NCI-H82 treated with DMSO at 0.1 percent for 48 hours (cell line): Measurements from ENCODE around the gene CCDC192.
"Not testable (repeated sequence)": the region's sequence is repeated elsewhere in the genome, so short reads cannot be mapped to it uniquely, and the experiment has no call there.

Experiments
- DNase-seq: peaks from one replicate; lab custom pipeline; 2025; ENCODE audit not compliant: unreplicated experiment; lab: John Stamatoyannopoulos, UW

CCDC192 gene

DNA sequence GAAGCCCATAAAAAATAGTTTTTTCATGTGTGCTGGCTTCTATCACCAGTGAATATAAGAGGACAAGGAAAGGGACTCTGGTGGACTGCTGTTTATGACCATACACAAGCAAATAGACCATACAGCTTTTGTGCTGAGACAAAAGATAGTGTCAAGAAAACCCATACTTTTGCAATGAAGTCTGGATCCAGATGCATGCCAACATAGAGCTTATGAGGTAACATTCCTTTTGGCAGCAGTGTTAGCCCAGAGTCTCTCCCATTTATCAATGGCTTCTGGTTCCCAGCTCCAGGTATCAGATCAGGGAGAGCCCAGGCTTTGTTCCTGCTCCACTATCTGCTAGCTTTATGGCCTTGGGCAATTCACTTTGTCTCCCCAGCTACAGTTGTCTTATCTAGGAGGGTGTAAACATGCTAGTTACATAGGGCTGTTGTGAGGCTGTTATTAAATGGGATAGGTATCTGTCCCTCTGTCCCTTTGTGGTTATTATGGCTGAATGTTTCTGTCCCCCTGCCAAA lies 55.6 kb downstream of the CCDC192 start:
- DNase-seq = no peak

DNA sequence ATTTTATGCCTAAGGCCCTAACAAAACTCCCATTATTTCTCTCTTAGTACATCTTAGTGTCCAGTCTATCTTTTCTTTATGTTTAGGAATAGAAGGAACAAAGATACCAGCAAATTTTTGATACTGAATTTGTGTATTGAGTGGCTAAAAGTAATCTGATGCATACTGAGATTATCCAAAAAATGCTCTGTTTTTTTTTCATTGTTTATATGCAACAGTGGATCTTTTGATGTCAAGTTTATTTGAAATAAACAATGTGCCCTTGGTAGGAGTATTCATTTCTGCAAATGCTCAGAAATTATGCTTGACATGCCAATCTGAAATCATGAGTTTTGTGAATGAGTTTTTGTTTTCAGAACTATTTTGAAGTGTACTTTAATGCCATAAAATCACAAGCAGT lies 58.7 kb downstream of the CCDC192 start:
- DNase-seq = no peak

GRCh38 chr5:127762412-127762811 lies 59.2 kb downstream of the CCDC192 start:
- DNase-seq = no peak

GRCh38 chr5:127766676-127767335 lies 63.6 kb downstream of the CCDC192 start:
- no peak for DNase-seq

DNA sequence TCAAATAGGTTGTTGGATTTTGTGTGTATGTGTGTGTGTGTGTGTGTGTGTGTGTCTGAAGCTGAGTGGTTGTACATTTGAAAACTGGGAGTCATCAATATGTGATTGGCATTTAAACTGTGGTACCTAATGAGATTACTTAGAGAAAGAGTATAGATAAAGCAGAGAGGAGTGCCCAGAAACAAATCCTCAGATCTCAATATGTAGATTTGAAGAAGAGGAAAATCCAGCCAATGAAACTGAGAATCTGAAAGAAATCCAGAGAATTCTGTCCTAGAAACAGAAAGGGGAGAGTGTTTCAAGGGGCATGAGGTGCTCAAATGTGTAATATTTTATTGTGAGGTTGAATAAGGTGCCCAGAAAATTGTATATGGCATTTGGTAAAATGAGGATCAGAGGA lies 66.2 kb downstream of the CCDC192 start:
- DNase-seq = no peak

DNA sequence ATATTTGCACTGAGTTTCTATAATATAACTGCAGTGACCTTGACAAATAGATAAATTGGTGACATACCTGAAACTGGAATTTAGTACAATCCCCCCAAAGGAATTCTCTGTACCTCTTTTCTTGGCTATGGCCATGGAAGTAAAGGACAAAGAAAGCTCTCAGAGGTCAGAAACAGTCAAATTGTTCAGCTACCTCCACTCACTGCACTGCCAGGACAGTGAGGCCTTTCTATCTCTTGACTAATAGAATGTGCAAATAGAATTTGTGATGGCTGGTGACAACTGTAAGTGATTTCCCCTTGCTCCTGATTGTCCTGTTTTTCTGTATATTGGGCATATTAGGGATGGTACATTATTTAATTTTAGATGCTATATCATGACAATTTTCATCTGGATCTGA lies 67.1 kb downstream of the CCDC192 start:
- no peak for DNase-seq

GRCh38 chr5:127772531-127772930 lies 69.3 kb downstream of the CCDC192 start:
- no peak for DNase-seq

DNA sequence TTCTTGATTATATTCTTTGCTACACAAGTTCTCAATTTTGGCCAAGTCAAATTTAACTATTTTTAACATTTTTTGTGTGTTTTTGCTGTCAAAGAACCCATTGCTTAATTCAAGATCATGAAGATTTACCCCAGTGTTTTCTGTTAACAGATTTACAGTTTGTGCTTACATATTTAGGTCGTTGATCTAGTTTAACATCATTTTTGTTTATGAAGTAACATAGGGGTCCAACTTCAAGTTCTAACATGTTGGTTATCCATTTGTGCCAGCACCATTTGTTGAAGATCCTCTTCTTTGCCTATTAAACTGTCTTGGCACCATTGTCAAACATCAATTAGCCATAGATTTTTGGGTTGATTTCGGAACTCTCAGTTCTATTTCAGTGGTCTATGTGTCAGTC lies 71.0 kb downstream of the CCDC192 start:
- DNase-seq = no peak

- DNase-seq = no peak
Measured at GRCh38 chr5:127776477-127776876, 73.3 kb downstream of the CCDC192 start.

- no peak for DNase-seq
Measured at GRCh38 chr5:127777957-127778356, 74.8 kb downstream of the CCDC192 start.

DNA sequence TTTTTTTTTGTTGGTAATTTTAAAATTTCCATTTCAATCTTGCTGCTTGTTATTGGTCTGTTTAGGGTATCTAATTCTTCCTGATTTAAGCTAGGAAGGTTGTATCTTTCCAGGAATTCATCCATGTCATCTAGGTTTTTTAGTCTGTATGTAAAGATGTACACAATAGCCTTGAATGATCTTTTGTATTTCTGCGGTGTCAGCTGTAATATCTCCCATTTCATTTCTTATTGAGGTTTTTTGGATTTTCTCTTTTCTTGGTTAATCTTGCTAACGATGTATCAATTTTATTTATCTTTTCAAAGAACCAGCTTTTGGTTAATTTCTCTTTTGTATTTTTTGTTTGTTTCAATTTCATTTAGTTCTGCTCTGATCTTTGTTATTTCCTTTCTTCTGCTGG lies 79.3 kb downstream of the CCDC192 start:
- DNase-seq = not testable (repeated sequence)

DNA sequence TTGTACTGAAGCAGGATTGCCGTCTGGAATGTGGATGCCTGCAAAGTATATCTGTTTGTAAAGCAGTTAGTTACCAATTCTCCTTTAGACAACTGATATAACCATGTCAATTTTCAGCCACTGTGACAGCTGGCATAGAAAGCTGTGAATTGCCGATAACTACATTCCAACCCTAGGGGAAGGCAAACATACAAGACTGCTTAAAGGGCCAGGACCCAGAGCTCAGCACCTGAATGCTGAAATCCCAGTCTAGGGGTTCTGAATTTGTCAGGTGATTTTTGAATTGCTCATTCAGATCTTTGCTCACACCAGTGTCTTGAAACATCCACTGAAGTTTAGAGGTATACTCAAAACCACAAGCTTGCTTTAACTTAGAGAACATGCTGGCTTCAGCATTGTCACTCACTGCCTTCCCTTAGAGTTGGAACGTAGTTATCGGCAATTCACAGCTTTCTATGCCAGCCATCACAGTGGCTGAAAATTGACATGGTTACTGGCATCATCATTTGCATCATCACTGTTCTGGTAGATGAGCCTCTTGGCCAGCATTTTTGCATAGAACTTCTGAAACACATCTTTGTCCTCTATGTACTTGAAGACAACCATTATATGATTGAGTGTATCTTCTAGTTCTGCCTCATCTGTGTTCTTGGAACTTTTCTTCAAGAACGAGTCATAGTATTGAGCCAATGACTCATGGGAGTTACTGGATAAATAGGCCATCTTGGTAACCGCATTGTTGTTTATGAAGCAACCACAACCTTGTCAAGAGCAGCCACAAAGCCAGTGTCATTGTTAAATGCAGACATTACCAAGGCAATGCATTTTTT lies 82.1 kb downstream of the CCDC192 start:
- no peak for DNase-seq

DNA sequence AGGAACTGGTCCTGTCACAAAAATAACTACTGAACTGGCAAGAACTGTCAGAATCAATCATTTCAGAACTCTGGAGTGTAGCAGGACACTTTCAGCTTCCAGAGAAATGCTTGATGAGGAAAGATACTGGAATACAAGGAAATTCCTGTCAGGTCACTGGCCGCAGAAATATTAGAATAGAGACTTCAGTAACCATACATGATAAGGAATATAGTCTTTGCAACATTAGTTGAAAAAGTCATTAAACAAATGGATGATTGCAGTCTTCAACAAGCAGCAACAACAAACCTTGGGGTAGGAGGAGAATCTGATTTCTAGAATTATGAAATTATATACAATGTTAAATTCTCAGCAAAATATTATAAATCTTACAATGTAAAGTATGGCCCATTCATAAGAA lies 88.2 kb downstream of the CCDC192 start:
- no peak for DNase-seq

- not testable (repeated sequence) for DNase-seq
Measured at GRCh38 chr5:127791908-127792307, 88.7 kb downstream of the CCDC192 start.

DNA sequence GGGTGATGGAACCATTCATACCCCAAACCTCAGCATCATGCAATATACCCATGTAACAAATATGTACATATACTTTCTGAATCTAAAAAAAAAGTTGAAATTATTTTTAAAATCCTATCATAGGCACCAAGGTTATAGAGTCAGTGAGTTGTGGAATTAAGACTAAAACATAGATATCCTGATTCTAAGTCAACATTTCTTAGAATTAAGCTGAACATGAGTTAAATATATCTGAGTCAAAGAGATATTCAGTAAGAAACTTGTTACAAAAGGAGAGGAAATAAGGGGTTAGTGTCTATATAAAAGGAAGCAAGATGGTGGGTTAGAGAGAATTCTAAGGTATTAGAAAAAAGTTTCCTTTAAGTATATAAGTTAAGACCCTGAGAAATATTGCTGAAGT lies 89.9 kb downstream of the CCDC192 start:
- DNase-seq = no peak

GRCh38 chr5:127793879-127794278 lies 90.7 kb downstream of the CCDC192 start:
- no peak for DNase-seq

DNA sequence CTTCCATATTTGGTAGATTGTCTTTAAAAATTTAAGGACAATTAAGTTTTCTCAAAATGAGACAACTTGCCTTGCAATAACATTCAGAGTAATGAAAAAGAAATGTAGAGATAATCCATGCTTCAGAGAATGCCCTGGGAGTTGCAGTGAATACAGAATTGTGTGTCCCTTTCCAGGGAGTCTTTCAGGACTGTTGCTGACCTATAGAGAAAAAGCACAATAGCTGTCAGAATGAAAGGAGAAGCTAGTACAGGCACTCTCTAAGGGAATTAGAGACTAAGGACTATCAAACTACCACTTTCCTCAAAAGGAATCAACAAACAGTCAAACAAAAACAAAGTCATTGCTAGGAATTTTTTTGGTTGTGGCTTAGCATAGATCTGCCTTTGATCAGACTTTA lies 93.0 kb downstream of the CCDC192 start:
- DNase-seq = no peak

DNA sequence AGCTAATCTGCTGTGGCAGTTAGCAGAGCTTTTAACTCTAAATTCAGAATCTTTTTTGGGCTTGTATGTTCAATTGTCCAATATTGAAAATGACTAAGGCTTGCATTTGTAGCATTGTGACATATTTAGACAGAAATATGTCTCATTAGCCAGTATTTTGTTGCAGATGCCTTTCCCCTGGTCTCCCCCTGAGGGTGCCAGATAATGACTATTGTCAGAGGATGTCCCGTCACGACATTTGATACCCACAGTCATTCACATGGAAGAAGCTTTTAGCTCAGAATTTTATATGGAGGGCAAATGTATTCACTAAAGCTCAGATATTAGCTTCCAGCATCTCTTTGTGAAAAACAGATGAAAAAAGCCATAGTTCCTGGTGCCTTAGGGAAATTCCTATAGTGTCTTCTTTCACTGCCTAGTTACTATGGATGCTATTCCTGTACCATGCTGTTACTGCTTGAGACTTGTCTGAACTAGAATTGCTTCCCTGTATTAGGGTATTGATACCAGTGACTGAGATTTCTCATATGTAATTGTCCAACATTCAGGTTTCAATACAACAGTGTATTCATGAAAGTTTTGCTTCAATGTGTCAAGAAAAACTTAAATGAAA lies 96.2 kb downstream of the CCDC192 start:
- no peak for DNase-seq

- no peak for DNase-seq
Measured at GRCh38 chr5:127801751-127802476, 98.7 kb downstream of the CCDC192 start.

DNA sequence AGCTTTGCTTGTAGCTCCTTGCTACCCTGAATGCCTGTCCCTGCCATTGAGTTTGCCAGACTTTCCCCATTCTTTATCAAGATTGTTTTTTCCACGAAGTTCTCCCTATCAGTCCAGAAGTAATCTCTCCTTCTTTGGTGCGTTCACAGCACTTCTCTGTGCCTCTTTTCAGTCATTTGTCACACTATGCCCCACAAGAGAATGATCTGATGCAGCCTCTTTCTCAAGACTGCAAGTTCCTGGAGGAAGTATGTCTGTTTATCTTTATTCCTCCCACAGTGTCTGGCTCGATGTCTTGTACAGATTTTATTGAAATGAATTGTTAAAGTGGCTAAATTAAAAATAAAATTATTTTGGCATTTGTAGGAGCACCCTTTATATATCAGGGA lies 99.3 kb downstream of the CCDC192 start:
- no peak for DNase-seq

DNA sequence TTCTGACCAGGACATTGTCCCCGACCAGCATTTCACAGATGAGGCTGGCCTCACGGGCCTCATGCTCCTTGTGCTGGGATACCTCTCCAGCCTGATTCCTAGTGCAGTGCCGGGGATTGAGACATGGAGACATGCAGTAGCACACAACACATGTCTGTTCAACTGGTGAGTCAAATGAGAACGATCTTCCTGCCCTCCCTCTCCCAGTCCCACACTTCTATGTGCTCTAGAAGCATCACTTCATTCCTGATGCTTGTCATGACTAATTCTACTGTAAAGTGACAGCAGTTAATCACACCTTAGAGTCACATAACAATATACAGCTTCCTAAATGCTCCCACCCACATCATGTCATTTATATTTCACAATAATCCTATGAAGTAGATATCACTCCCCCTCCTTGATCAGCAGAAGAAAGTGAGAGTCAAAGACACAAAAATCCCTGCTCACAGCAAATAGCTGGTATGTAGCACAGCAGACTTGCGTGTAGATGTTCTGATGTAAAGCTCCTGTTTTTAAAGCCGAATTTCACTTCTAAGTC lies 101.8 kb downstream of the CCDC192 start:
- DNase-seq = no peak
